Activated CD4-positive, alpha-beta T cell treated with anti-CD3 and anti-CD28 coated beads, Interleukin-2, amount 10 ng/mL, durations not matched to agents 7 days and 5 days (primary cell): ENCODE data around the gene FTHL17. TPM values are rescaled to one million over a fixed set of nuclear protein-coding genes. Genes with fewer than 3 reads are reported as not detected.

Experiments used
- CTCF ChIA-PET: fragments of 350-600 bp; sonication (Branson Sonifier 250); formaldehyde crosslinking; loops from one replicate; lab custom pipeline; 2021; ENCODE audit warnings: antibody characterized with exemption; lab: Charles Lee
- POLR2A ChIA-PET: fragments of 350-600 bp; sonication (Branson Sonifier 250); formaldehyde crosslinking; loops from one replicate; lab custom pipeline; 2021; ENCODE audit warnings: antibody characterized with exemption; lab: Charles Lee
- DNase-seq: peaks from one replicate; pipeline ENCODE4 v3.0.0-alpha.2; 2020
- H3K27ac Mint-ChIP-seq: one replicate; pipeline ENCODE4 v1.8.0; 2021; ENCODE audit warnings: mild to moderate bottlenecking, moderate library complexity, mixed read lengths
- H3K27me3 Mint-ChIP-seq: one replicate; pipeline ENCODE4 v1.8.0; 2021; ENCODE audit warnings: mixed read lengths
- H3K36me3 Mint-ChIP-seq: one replicate; pipeline ENCODE4 v1.8.0; 2021; ENCODE audit warnings: low read depth, mixed read lengths
- H3K4me1 Mint-ChIP-seq: one replicate; pipeline ENCODE4 v1.8.0; 2021; ENCODE audit warnings: mixed read lengths
- H3K4me3 Mint-ChIP-seq: one replicate; pipeline ENCODE4 v1.8.0; 2021; ENCODE audit warnings: mild to moderate bottlenecking, moderate library complexity, mixed read lengths
- H3K9me3 Mint-ChIP-seq: one replicate; pipeline ENCODE4 v1.8.0; 2021; ENCODE audit warnings: mixed read lengths
- total RNA-seq, 2 experiments: library from RNA; stranded (reverse); gene quantifications; one replicate each; pipeline ENCODE4 v1.2.3, GENCODE V29; 2021

The FTHL17 gene
- total RNA-seq, 2 experiments from 2014 or later: not detected

DNA sequence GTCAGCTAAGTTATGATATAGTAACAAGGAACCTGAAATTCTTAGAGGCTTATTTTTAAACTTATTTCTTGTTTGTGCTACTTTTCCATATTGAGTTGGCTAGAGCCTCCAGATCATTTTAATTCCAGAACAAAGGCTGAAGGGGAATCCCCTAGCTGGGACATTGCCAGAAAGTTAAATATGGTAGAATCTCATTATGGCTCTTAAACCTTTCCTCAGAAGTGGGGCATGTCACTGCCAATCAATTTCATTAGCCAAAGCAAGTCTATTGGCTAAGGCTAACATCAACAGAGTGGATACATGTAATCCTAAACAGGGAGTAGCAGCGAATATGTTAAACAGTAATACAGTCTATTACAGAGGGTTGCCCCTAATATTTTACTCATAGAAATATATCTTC is 47.0 kb downstream of the FTHL17 start:
- ChIA-PET POLR2A (no interaction called here), CTCF (interaction anchor here (0.8 kb wide), 1 partner anchor 15 kb away, joined by 3 read pairs; no protein-coding TSS in a partner anchor)
- Mint-ChIP-seq H3K4me1 (no peaks in the 10 kb centered on the region), H3K27me3 (peaks cover 7% of the 10 kb centered on the region), H3K36me3 (no peaks in the 10 kb centered on the region), H3K4me3 (no peak overlapping the region), H3K27ac (no peak overlapping the region), H3K9me3 (peaks cover 2% of the 10 kb centered on the region)
- no peak for DNase-seq

DNA sequence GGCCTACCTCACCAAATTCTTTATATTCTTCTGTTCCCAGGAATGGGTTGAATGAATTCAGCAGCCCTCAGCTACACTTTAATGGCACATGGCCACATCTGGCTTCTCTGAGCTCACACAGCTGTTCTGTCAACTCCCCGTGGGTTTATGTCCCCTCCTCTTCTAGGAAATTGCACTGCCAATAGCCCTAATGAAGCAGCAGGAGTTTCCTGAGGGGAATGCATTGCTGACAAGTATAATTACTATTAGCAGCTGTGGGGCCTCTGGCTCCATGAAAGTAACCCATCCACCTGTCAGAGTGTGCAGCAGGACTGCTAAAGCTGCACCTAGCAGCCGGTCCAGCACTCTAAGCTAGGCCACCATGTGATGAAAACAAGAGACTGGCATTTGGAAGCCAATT is 50.3 kb downstream of the FTHL17 start:
- H3K4me3 Mint-ChIP-seq: no peak overlapping the region
- no peak overlapping the region for H3K27ac Mint-ChIP-seq
- H3K36me3 Mint-ChIP-seq: no peaks in the 10 kb centered on the region
- ChIA-PET POLR2A (no interaction called here), CTCF (no interaction called here)
- H3K9me3 Mint-ChIP-seq: peaks cover 2% of the 10 kb centered on the region
- H3K4me1 Mint-ChIP-seq: no peaks in the 10 kb centered on the region
- no peak for DNase-seq
- no peaks in the 10 kb centered on the region for H3K27me3 Mint-ChIP-seq

Other genes with a start within 250 kb of the FTHL17 start
- 10 to 100 TPM; 16.8 to 20.7 TPM for gene TAB3, start 182.8 kb downstream of the FTHL17 start, total RNA-seq